ENCODE data around the gene MFAP3L.

Gene MFAP3L

GRCh38 chr4:170037481-170037880, 11.3 kb upstream of the MFAP3L start:
- no peaks in the 10 kb centered on the region for H3K4me1 Mint-ChIP-seq (ENCODE audit: low read depth)
- H3K4me3 Mint-ChIP-seq: no peak overlapping the region
- H3K27me3 Mint-ChIP-seq: peaks cover 32% of the 10 kb centered on the region
- H3K36me3 Mint-ChIP-seq (ENCODE audit: low read depth): no peaks in the 10 kb centered on the region
- H3K27ac Mint-ChIP-seq: no peak overlapping the region
- no peaks in the 10 kb centered on the region for H3K9me3 Mint-ChIP-seq
- intact Hi-C loops (cut with micrococcal nuclease): no loop called here

GRCh38 chr4:170035845-170036244, 9.7 kb upstream of the MFAP3L start:
- Mint-ChIP-seq H3K27me3 (peaks cover 38% of the 10 kb centered on the region), H3K9me3 (no peaks in the 10 kb centered on the region), H3K36me3 (ENCODE audit: low read depth) (no peaks in the 10 kb centered on the region), H3K4me1 (ENCODE audit: low read depth) (peaks cover 8% of the 10 kb centered on the region), H3K4me3 (no peak overlapping the region), H3K27ac (no peak overlapping the region)
- intact Hi-C loops (cut with micrococcal nuclease): no loop called here

- Mint-ChIP-seq H3K4me3 (no peak overlapping the region), H3K36me3 (ENCODE audit: low read depth) (no peaks in the 10 kb centered on the region), H3K27ac (no peak overlapping the region), H3K9me3 (no peaks in the 10 kb centered on the region), H3K4me1 (ENCODE audit: low read depth) (peaks cover 10% of the 10 kb centered on the region), H3K27me3 (peaks cover 38% of the 10 kb centered on the region)
- intact Hi-C loops (cut with micrococcal nuclease): no loop called here
Observed at GRCh38 chr4:170035231-170035630, 9.0 kb upstream of the MFAP3L start.

GRCh38 chr4:170033999-170034398, 7.8 kb upstream of the MFAP3L start:
- H3K27ac Mint-ChIP-seq: no peak overlapping the region
- peaks cover 44% of the 10 kb centered on the region for H3K27me3 Mint-ChIP-seq
- H3K4me3 Mint-ChIP-seq: no peak overlapping the region
- intact Hi-C loops (cut with micrococcal nuclease): no loop called here
- H3K4me1 Mint-ChIP-seq (ENCODE audit: low read depth): peaks cover 10% of the 10 kb centered on the region
- H3K36me3 Mint-ChIP-seq (ENCODE audit: low read depth): no peaks in the 10 kb centered on the region
- no peaks in the 10 kb centered on the region for H3K9me3 Mint-ChIP-seq

- Mint-ChIP-seq H3K36me3 (ENCODE audit: low read depth) (no peaks in the 10 kb centered on the region), H3K27ac (no peak overlapping the region), H3K4me3 (no peak overlapping the region), H3K4me1 (ENCODE audit: low read depth) (peaks cover 16% of the 10 kb centered on the region), H3K9me3 (no peaks in the 10 kb centered on the region), H3K27me3 (peaks cover 65% of the 10 kb centered on the region)
- intact Hi-C loops (cut with micrococcal nuclease): no loop called here
Observed at GRCh38 chr4:170030121-170030520, 3.9 kb upstream of the MFAP3L start.

GRCh38 chr4:170027181-170027829, 1.1 kb upstream of the MFAP3L start:
- H3K36me3 Mint-ChIP-seq (ENCODE audit: low read depth): no peaks in the 10 kb centered on the region
- H3K4me1 Mint-ChIP-seq (ENCODE audit: low read depth): peaks cover 16% of the 10 kb centered on the region
- intact Hi-C loops (cut with micrococcal nuclease): loop anchor here (2.0 to 5.0 kb wide), 2 partner anchors 80 to 415 kb away; partner anchors contain the start of gene NEK1
- peak overlapping the region; percentile 81 for H3K27ac Mint-ChIP-seq
- no peaks in the 10 kb centered on the region for H3K9me3 Mint-ChIP-seq
- H3K27me3 Mint-ChIP-seq: peaks cover 80% of the 10 kb centered on the region
- peak overlapping the region; percentile 80 for H3K4me3 Mint-ChIP-seq

GRCh38 chr4:170025523-170026252, 507 bp downstream of the MFAP3L start:
- Mint-ChIP-seq H3K4me3 (peak overlapping the region; percentile 82), H3K36me3 (ENCODE audit: low read depth) (no peaks in the 10 kb centered on the region), H3K27ac (no peak overlapping the region), H3K27me3 (peaks cover 76% of the 10 kb centered on the region), H3K9me3 (no peaks in the 10 kb centered on the region), H3K4me1 (ENCODE audit: low read depth) (peaks cover 6% of the 10 kb centered on the region)
- intact Hi-C loops (cut with micrococcal nuclease): loop anchor here (2.0 to 5.0 kb wide), 2 partner anchors 78 to 413 kb away; partner anchors contain the start of gene NEK1

GRCh38 chr4:170022211-170022610, 4.0 kb downstream of the MFAP3L start:
- intact Hi-C loops (cut with micrococcal nuclease): no loop called here
- Mint-ChIP-seq H3K4me3 (no peak overlapping the region), H3K27me3 (peaks cover 71% of the 10 kb centered on the region), H3K4me1 (ENCODE audit: low read depth) (peaks cover 5% of the 10 kb centered on the region), H3K36me3 (ENCODE audit: low read depth) (no peaks in the 10 kb centered on the region), H3K27ac (no peak overlapping the region), H3K9me3 (no peaks in the 10 kb centered on the region)

GRCh38 chr4:170017252-170017651, 8.9 kb downstream of the MFAP3L start:
- no peaks in the 10 kb centered on the region for H3K9me3 Mint-ChIP-seq
- H3K27me3 Mint-ChIP-seq: peaks cover 51% of the 10 kb centered on the region
- H3K4me3 Mint-ChIP-seq: no peak overlapping the region
- H3K4me1 Mint-ChIP-seq (ENCODE audit: low read depth): no peaks in the 10 kb centered on the region
- intact Hi-C loops (cut with micrococcal nuclease): no loop called here
- H3K27ac Mint-ChIP-seq: no peak overlapping the region
- H3K36me3 Mint-ChIP-seq (ENCODE audit: low read depth): no peaks in the 10 kb centered on the region

GRCh38 chr4:170015285-170015684, 10.9 kb downstream of the MFAP3L start:
- Mint-ChIP-seq H3K27me3 (peaks cover 52% of the 10 kb centered on the region), H3K4me1 (ENCODE audit: low read depth) (peaks cover 8% of the 10 kb centered on the region), H3K9me3 (no peaks in the 10 kb centered on the region), H3K36me3 (ENCODE audit: low read depth) (no peaks in the 10 kb centered on the region), H3K27ac (no peak overlapping the region), H3K4me3 (no peak overlapping the region)
- intact Hi-C loops (cut with micrococcal nuclease): no loop called here

GRCh38 chr4:170014359-170015011, 11.7 kb downstream of the MFAP3L start:
- H3K27ac Mint-ChIP-seq: no peak overlapping the region
- intact Hi-C loops (cut with micrococcal nuclease): no loop called here
- peaks cover 8% of the 10 kb centered on the region for H3K4me1 Mint-ChIP-seq (ENCODE audit: low read depth)
- no peaks in the 10 kb centered on the region for H3K36me3 Mint-ChIP-seq (ENCODE audit: low read depth)
- no peak overlapping the region for H3K4me3 Mint-ChIP-seq
- H3K27me3 Mint-ChIP-seq: peaks cover 46% of the 10 kb centered on the region
- H3K9me3 Mint-ChIP-seq: no peaks in the 10 kb centered on the region

GRCh38 chr4:170012629-170012958, 13.6 kb downstream of the MFAP3L start:
- Mint-ChIP-seq H3K4me3 (no peak overlapping the region), H3K36me3 (ENCODE audit: low read depth) (no peaks in the 10 kb centered on the region), H3K27ac (no peak overlapping the region), H3K9me3 (no peaks in the 10 kb centered on the region), H3K4me1 (ENCODE audit: low read depth) (peaks cover 18% of the 10 kb centered on the region), H3K27me3 (peaks cover 50% of the 10 kb centered on the region)
- intact Hi-C loops (cut with micrococcal nuclease): no loop called here

- H3K4me3 Mint-ChIP-seq: no peak overlapping the region
- H3K9me3 Mint-ChIP-seq: no peaks in the 10 kb centered on the region
- no peaks in the 10 kb centered on the region for H3K36me3 Mint-ChIP-seq (ENCODE audit: low read depth)
- no peak overlapping the region for H3K27ac Mint-ChIP-seq
- peaks cover 48% of the 10 kb centered on the region for H3K27me3 Mint-ChIP-seq
- H3K4me1 Mint-ChIP-seq (ENCODE audit: low read depth): peaks cover 22% of the 10 kb centered on the region
- intact Hi-C loops (cut with micrococcal nuclease): no loop called here
Observed at GRCh38 chr4:170011921-170012628, 14.1 kb downstream of the MFAP3L start.

GRCh38 chr4:170009291-170009690, 16.9 kb downstream of the MFAP3L start:
- intact Hi-C loops (cut with micrococcal nuclease): no loop called here
- Mint-ChIP-seq H3K27ac (no peak overlapping the region), H3K9me3 (no peaks in the 10 kb centered on the region), H3K4me3 (no peak overlapping the region), H3K36me3 (ENCODE audit: low read depth) (no peaks in the 10 kb centered on the region), H3K4me1 (ENCODE audit: low read depth) (peaks cover 29% of the 10 kb centered on the region), H3K27me3 (peaks cover 56% of the 10 kb centered on the region)

All from dendritic cell treated with granulocyte-macrophage colony-stimulating factor and Interleukin-4, amounts not matched to agents 40 ng/mL and 50 ng/mL, for 4 days (primary cell).